Nephron progenitor cell (in vitro differentiated cells): ENCODE measurements around the gene SELENOO.
A peak's percentile ranks its signal among the peaks of the same experiment; 100 is the strongest.

Experiments
- DNase-seq: peaks from one replicate; pipeline ENCODE4 v3.0.0; 2021
- H3K27ac Mint-ChIP-seq: 2 replicates; pipeline ENCODE4 v1.8.0; 2021; ENCODE audit warnings: mild to moderate bottlenecking, moderate library complexity, mixed read lengths
- H3K27me3 Mint-ChIP-seq: 2 replicates; pipeline ENCODE4 v1.8.0; 2021; ENCODE audit warnings: mild to moderate bottlenecking, low read depth, mixed read lengths; ENCODE audit not compliant: poor library complexity
- H3K36me3 Mint-ChIP-seq: 2 replicates; pipeline ENCODE4 v1.8.0; 2021; ENCODE audit warnings: low read depth, mixed read lengths
- H3K4me1 Mint-ChIP-seq: 2 replicates; pipeline ENCODE4 v1.8.0; 2021; ENCODE audit warnings: mixed read lengths
- H3K4me3 Mint-ChIP-seq: 2 replicates; pipeline ENCODE4 v1.8.0; 2021; ENCODE audit warnings: mild to moderate bottlenecking, moderate library complexity, mixed read lengths
- H3K9me3 Mint-ChIP-seq: 2 replicates; pipeline ENCODE4 v1.8.0; 2021; ENCODE audit warnings: mild to moderate bottlenecking, moderate library complexity, mixed read lengths
- TF ChIP-seq, protein P1 (sequence below): fragments of 200-600 bp; sonication (generic); IDR thresholded peaks from 2 replicates; pipeline ENCODE4 v1.5.0; 2021; ENCODE audit warnings: antibody characterized with exemption

Gene SELENOO

DNA sequence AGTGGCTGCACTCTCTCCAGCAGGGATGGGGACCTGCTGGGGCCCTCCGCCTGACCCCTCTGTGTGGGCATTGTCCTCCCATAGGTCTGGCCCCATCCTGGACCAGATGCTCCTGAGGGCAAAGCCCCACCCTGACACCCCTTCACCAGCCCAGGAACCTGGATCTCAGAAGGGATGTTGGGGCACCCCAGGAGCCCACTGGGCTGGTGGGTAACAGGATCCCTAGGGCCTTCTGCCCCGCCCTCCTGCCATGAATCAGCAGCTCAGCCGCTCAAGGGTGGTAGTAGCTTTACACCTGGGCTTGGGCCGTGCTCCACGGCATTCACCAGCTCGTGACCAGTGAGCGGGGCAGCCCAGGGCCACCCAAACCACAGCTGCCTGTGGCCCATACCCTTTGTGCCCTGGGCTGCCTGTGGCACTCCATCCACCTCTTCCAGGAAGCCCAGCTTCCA, 61.7 kb downstream of the SELENOO start:
- H3K4me1 Mint-ChIP-seq: peaks cover 34% of the 10 kb centered on the region
- DNase-seq: no peak
- no peaks in the 10 kb centered on the region for H3K36me3 Mint-ChIP-seq
- peaks cover 12% of the 10 kb centered on the region for H3K27me3 Mint-ChIP-seq
- H3K9me3 Mint-ChIP-seq: no peaks in the 10 kb centered on the region
- TF ChIP-seq, protein P1, sequence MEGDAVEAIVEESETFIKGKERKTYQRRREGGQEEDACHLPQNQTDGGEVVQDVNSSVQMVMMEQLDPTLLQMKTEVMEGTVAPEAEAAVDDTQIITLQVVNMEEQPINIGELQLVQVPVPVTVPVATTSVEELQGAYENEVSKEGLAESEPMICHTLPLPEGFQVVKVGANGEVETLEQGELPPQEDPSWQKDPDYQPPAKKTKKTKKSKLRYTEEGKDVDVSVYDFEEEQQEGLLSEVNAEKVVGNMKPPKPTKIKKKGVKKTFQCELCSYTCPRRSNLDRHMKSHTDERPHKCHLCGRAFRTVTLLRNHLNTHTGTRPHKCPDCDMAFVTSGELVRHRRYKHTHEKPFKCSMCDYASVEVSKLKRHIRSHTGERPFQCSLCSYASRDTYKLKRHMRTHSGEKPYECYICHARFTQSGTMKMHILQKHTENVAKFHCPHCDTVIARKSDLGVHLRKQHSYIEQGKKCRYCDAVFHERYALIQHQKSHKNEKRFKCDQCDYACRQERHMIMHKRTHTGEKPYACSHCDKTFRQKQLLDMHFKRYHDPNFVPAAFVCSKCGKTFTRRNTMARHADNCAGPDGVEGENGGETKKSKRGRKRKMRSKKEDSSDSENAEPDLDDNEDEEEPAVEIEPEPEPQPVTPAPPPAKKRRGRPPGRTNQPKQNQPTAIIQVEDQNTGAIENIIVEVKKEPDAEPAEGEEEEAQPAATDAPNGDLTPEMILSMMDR: no peak
- peak overlapping the region; percentile 75 for H3K4me3 Mint-ChIP-seq
- H3K27ac Mint-ChIP-seq: no peak overlapping the region

- Mint-ChIP-seq H3K9me3 (no peaks in the 10 kb centered on the region), H3K4me1 (peaks cover 28% of the 10 kb centered on the region), H3K36me3 (no peaks in the 10 kb centered on the region), H3K27ac (no peak overlapping the region), H3K27me3 (peaks cover 18% of the 10 kb centered on the region), H3K4me3 (no peak overlapping the region)
- TF ChIP-seq, protein P1: no peak
- no peak for DNase-seq
These were observed 62.3 kb downstream of the SELENOO start for GRCh38 chr22:50262973-50263617.

DNA sequence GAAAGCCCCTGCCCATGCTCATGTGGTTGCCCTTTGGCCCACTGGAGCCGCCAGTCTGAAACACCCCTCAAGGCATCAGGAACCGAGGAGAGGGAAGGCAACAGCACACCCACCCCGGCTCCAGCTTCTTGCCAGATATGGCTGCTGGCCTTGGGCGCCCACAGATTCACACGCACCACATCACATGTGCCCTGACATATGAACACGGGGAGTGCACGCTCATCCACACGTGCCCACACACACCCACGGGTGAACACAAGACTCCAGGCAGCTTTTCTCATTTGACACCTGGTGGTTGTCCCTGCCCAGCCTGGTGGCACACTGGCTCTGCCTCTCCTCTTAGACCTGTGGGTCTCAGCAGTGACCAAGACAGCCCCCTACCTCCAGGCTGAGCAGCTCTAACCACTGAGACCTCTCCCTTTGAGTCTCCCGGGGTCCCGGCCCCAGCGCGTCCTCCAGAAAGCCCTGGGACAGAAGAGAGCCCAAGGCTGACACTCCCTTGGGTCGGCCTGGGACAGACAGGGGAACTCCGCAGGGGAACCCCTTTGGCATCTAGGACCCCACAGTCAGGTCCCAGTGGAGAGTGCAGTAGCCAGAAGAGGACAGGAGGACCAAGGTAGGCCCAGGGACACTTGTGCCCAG, 63.4 kb downstream of the SELENOO start:
- H3K36me3 Mint-ChIP-seq: no peaks in the 10 kb centered on the region
- H3K27ac Mint-ChIP-seq: no peak overlapping the region
- H3K27me3 Mint-ChIP-seq: peaks cover 29% of the 10 kb centered on the region
- no peaks in the 10 kb centered on the region for H3K9me3 Mint-ChIP-seq
- no peak overlapping the region for H3K4me3 Mint-ChIP-seq
- peaks cover 19% of the 10 kb centered on the region for H3K4me1 Mint-ChIP-seq
- TF ChIP-seq, protein P1: no peak
- no peak for DNase-seq

DNA sequence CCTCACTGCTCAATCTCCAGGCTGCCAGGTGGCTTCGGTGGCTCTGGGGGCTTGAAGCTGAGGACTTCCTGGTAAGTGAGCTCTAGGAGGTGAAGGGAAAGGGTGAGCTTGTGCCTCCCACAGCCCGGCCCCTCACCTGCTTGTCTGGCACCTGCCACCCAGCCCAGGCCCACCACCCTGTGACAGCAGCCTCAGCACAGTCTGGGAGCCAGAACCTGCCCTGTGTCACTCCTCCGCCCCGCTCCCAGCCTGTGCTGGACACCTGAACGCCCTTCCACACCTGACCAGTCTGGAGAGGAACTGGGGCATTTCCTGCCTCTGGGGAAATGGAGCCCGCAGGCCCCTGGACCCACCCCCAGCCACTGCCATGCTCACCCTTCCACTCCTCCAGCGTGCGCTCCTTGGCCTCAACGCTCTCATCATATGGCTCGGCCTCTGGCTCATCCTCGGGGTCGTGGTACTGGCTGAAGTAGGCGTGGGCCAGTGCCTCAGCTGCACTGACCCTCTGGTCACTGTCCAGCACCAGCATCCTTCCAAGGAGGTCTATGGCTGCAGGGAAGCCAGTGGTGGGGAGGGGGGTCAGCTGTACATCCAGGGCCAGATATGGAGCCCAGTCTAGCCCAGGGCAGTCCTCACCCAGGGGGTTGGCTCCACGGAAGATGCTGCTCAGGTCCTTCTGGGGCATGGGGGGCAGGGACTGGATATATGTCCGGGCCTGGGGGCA, 64.3 kb downstream of the SELENOO start:
- no peak overlapping the region for H3K27ac Mint-ChIP-seq
- H3K27me3 Mint-ChIP-seq: peaks cover 35% of the 10 kb centered on the region
- no peaks in the 10 kb centered on the region for H3K9me3 Mint-ChIP-seq
- peaks cover 19% of the 10 kb centered on the region for H3K4me1 Mint-ChIP-seq
- H3K4me3 Mint-ChIP-seq: peak overlapping the region; percentile 8
- TF ChIP-seq, protein P1: no peak
- H3K36me3 Mint-ChIP-seq: no peaks in the 10 kb centered on the region
- no peak for DNase-seq

DNA sequence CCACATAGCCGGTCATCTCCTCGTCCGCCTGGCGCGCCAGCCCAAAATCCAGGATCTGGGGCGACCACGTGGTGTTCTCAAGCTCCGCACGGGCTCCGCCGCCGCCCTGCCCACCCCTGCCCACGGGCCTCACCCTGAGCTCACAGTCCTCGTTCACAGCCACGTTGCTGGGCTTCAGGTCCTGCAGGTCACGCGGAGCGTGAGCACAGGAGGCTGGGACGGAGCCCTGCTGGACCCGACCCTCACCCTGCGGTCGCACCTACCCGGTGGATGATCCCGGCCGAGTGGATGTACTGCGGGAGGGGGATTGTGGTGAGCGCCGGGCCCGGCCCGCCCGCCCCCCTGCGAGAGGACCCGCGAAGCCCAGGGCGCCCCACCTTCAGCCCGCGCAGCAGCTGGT, 66.2 kb downstream of the SELENOO start:
- peaks cover 45% of the 10 kb centered on the region for H3K27me3 Mint-ChIP-seq
- TF ChIP-seq, protein P1: no peak
- no peaks in the 10 kb centered on the region for H3K36me3 Mint-ChIP-seq
- peaks cover 18% of the 10 kb centered on the region for H3K4me1 Mint-ChIP-seq
- H3K27ac Mint-ChIP-seq: no peak overlapping the region
- H3K9me3 Mint-ChIP-seq: no peaks in the 10 kb centered on the region
- no peak for DNase-seq
- no peak overlapping the region for H3K4me3 Mint-ChIP-seq
